Choroid plexus epithelial cell (primary cell): ENCODE results near the gene SH3D19.
A peak's percentile ranks its signal among the peaks of the same experiment; 100 is the strongest.

ENCODE experiments used
- DNase-seq: peaks from one replicate; pipeline ENCODE4 v3.0.0-alpha.2; 2010; ENCODE audit warnings: low read depth
- H3K4me3 ChIP-seq: 2 replicates; pipeline ENCODE4 v1.5.1; 2011; ENCODE audit warnings: low read depth, mild to moderate bottlenecking, control low read depth, low read length, moderate library complexity
- CTCF ChIP-seq: conservative IDR thresholded peaks from 2 replicates; pipeline ENCODE4 v1.5.1; 2011; ENCODE audit warnings: low read depth, mild to moderate bottlenecking, control low read depth, inconsistent platforms, low read length, moderate library complexity

The SH3D19 gene

DNA sequence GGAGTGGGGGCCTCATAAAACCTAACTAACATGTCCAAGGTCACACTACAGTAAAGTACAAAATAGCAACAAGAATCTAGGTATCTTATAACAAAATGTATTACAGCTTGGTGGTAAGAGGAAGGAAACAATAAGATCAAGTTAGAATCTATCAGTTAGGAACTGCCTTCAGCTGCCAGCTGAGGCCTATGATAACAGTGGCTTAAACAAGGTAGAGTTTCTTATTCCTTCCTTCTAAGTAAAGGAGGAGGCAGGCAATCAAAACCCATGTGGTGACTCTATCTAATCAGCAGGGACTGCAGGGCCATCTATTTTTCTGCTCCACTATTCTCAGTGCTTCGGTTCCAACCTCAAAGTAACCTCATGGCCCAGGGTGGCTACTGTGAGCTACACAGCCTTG is 10.9 kb downstream of the SH3D19 start:
- no peak for DNase-seq
- H3K4me3 ChIP-seq, result no peak overlapping the region
- TF ChIP-seq CTCF, result no peak

DNA sequence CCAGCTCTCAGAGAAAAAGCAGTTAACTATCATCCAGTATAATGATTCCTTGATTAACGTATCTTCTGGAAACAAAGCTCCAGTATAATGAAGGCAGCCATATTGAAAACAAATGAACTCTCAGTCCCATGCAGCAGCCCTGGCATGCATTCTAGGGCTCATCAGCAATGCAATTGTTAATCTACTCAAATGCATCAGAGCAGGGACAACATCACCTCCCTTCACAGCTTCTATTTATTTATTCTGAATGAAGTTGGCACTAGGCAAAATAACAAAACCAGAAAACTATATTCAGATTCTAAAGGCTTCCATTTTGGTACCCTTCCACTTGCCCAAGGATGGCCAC is 11.4 kb downstream of the SH3D19 start:
- H3K4me3 ChIP-seq, result no peak overlapping the region
- DNase-seq, result no peak
- no peak for TF ChIP-seq CTCF

DNA sequence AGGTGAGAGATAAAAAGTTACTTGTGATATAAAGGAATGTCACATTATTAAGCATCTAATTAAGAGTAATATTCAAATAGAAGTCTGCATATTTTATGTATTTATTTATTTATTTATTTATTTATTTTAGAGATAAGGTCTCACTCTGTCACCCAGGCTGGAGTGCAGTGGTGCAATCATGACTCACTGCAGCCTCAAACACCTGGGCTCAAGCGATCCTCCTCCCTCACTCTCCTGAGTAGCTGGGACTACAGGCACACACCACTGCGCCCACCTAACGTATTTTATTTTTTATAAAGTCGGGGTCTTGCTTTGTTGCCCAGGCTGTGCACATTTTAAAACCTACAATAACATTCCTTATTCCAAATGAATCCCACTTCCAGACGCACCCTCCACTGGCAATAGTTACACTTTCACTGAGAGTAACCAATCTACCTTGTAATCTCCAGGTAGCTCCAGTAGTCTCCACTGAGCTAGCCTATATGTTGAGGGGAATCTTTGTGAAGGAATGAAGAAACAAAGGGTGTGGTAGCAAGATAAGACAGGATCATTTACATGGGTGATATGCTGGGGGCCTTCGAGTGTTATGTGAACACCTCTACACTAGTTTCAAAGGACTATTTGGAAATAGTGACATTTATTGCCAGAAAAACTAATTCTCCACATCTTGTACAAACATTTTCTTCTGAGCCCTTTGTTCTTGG is 11.9 kb downstream of the SH3D19 start:
- H3K4me3 ChIP-seq, result no peak overlapping the region
- no peak for TF ChIP-seq CTCF
- DNase-seq, result no peak

DNA sequence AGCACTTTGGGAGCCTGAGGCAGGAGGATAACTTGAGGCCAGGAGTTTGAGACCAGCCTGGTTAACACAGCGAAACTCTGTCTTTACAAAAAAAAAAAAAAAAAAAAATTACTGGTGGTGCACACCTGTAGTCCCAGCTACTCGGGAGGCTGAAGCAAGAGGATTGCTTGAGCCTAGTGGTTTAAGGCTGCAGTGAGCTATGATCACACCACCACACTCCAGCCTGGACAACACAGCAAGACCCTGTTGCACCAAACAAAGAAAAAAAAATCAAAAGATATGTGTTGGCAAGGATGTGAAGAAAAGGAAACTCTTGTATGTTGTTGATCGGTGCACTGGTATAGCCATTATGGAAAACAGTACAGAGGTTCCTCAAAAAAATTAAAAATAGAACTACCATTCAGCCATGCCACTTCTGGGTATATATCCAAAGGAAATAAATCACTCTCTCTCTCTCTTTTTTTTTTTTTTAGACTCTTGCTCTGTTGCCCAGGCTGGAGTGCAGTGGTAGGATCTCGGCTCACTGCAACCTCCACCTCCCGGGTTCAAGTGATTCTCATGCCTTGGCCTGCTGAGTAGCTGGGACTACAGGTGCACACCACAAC is 15.2 kb downstream of the SH3D19 start:
- H3K4me3 ChIP-seq, result no peak overlapping the region
- no peak for DNase-seq
- TF ChIP-seq CTCF, result no peak

DNA sequence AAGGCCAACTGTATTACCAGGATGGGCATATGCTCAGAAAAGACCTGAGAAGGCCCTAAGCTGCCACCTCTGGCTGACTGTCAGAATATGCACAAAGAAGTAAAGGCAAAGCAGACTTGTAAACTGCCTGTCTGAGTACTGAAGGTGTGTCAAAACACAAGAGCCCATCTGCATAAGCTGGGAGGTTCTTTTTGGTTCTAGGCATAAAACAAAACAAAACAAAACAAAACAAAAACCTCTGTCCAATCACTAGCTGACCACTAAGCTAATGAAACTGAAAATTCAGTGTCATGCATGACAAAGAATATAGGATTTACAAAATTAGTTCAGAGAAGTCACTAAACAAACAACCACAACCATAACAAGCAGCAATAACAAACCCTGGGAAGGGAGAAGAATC is 20.6 kb downstream of the SH3D19 start:
- peak; percentile 3 for TF ChIP-seq CTCF
- peak; percentile 20 for DNase-seq
- H3K4me3 ChIP-seq, result no peak overlapping the region

- no peak for TF ChIP-seq CTCF
- no peak for DNase-seq
- H3K4me3 ChIP-seq, result no peak overlapping the region
Measured at GRCh38 chr4:151304226-151304625, 21.2 kb downstream of the SH3D19 start.

- DNase-seq, result peak; percentile 26
- no peak overlapping the region for H3K4me3 ChIP-seq
- no peak for TF ChIP-seq CTCF
Measured at GRCh38 chr4:151302432-151302831, 23.0 kb downstream of the SH3D19 start.
